NB4 (cell line): Measurements from ENCODE around the gene CCDC50.

ENCODE experiments used
- CTCF ChIP-seq: IDR thresholded peaks from one replicate; pipeline ENCODE4 v1.5.1; 2012; ENCODE audit warnings: low read depth, low read length
- MYC ChIP-seq: IDR thresholded peaks from 2 replicates; pipeline ENCODE4 v1.6.1; 2011; ENCODE audit warnings: low read depth, low read length

DNA sequence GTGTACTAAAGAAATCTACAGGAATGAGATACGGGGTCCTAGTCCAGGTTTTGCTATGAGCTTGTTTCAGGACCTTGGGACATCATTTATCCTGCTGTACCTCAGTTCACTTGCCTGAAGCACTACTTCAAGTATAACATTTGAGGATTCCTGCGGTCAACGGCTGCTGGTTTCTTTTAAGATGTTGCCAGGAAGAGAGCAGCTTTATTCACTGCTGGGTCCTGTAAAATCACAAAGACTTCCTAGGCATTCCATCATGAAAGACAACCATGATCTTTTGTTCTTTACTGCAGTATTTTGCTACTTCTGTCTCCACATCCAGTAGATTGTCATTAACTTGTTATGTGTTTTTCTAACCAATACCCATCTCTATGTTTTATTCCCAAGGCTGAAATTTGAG is 70.7 kb downstream of the CCDC50 start:
- TF ChIP-seq CTCF, result no peak
- no peak for TF ChIP-seq MYC
